Measurements from ENCODE around the gene OXSR1.
A peak's percentile ranks its signal among the peaks of the same experiment; 100 is the strongest.

Gene OXSR1

DNA sequence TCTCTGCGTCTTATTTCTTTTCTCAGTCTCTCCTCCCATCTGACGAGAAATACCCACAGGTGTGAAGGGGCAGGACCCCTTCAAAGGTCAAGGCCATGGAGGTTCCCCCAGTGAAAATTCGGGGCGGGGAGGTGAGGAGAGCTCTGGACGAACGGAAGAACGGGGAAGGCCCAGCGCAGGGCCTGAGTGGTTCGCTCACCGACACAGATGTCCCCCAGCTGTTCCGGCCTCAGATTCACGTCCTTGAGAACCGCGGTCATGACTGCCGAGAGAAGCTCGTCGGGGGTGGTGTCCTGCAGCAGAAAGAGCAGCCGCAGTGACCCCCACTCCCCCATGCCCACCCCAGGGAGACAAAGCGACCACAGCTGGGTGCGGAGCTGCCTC is 29.0 kb upstream of the OXSR1 start:
- DNase-seq (ENCODE audit: low read depth), result peak; percentile 40
- H3K4me3 ChIP-seq (replicated peaks; ENCODE audit: low read depth, low read length), result peak overlapping the region; percentile 83
- TF ChIP-seq, protein P1, sequence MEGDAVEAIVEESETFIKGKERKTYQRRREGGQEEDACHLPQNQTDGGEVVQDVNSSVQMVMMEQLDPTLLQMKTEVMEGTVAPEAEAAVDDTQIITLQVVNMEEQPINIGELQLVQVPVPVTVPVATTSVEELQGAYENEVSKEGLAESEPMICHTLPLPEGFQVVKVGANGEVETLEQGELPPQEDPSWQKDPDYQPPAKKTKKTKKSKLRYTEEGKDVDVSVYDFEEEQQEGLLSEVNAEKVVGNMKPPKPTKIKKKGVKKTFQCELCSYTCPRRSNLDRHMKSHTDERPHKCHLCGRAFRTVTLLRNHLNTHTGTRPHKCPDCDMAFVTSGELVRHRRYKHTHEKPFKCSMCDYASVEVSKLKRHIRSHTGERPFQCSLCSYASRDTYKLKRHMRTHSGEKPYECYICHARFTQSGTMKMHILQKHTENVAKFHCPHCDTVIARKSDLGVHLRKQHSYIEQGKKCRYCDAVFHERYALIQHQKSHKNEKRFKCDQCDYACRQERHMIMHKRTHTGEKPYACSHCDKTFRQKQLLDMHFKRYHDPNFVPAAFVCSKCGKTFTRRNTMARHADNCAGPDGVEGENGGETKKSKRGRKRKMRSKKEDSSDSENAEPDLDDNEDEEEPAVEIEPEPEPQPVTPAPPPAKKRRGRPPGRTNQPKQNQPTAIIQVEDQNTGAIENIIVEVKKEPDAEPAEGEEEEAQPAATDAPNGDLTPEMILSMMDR (IDR thresholded peaks at IDR 0.05; ENCODE audit: low read length, missing control alignments), result no peak

DNA sequence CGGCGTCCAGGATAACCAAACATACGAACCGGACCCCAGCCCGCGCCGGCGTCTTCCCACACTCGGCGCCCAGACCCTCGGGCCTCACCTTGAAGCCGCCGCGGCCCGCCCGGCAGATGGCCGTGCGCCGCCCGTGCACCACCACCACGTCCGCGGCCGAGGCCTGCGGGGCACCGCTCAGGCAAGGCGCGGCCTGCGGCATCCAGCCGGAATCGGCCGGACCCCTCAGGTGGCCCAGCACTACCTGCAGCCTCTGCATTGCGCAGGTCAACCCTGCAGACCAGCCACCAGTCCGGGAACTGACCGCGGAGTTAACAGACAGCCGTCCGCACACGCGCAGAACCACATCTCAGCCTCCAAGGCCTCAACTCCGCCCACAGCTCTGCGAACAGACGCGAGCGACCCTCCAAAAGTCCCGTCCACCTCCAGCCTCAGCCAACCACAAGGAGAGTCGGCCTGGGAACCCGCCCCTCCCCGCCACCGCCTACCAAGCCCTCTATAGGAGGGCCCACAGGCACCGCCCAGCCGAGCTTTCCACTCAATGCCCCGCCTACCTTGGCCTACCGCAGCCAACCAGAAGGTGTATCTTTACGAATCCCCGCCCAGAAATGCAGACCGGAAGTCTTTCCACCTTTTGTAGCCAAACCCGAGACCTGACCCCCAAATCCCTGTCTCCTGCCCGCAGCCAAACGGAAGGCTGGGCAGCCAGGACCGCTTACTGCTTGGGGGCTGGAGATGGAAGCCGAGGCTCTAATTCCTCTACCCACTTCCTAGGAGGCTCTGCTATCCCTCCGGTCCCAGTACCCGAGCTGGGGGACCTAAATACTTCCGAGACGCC is 28.3 kb upstream of the OXSR1 start, which contains the start of gene ACAA1:
TSS of gene ACAA1 (minus strand) at position 351 of the 838 bp plus-strand sequence. CDS start at position 259, 92 bp downstream.
- DNase-seq (ENCODE audit: low read depth), result peak; percentile 99
- TF ChIP-seq, protein P1 (IDR thresholded peaks at IDR 0.05; ENCODE audit: low read length, missing control alignments), result no peak
- peak within 1 kb of the TSS; percentile 83 for H3K4me3 ChIP-seq (replicated peaks; ENCODE audit: low read depth, low read length)

DNA sequence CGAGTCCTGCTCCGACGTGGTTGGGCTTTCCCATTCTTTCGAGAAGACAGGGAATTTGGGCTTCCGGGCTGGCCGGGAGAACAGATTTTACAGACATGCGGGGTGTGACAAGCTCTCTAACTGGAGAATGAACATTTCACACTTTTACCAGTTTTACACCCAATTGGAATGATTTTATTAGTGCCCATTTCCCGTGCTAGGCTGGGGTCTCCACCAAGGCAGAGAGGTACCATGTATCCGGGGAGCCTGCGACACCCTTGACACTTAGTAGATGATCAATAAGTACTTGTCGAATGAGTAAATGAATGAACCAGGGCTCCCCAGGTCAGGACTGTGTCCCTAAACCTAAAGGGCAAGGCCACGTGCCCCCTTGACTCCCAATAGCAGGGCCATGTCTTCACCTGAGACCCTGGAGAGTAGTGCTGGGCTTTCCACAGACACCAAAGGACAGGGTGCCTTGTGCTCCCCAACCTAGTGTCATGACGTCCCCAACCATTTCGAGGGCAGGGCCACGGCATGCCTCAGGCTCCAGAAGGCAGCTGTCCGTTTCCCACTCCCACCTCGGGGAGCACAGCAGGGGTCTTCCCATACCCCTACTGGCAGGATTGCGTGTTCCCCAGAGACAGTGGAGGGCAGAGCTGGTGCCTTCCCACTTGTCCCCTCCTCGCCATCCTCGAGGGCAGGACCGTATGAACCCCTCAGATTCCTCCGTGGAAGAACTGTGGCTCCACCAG is 27.6 kb upstream of the OXSR1 start:
- peak overlapping the region; percentile 83 for H3K4me3 ChIP-seq (replicated peaks; ENCODE audit: low read depth, low read length)
- TF ChIP-seq, protein P1 (IDR thresholded peaks at IDR 0.05; ENCODE audit: low read length, missing control alignments), result no peak
- DNase-seq (ENCODE audit: low read depth), result no peak

DNA sequence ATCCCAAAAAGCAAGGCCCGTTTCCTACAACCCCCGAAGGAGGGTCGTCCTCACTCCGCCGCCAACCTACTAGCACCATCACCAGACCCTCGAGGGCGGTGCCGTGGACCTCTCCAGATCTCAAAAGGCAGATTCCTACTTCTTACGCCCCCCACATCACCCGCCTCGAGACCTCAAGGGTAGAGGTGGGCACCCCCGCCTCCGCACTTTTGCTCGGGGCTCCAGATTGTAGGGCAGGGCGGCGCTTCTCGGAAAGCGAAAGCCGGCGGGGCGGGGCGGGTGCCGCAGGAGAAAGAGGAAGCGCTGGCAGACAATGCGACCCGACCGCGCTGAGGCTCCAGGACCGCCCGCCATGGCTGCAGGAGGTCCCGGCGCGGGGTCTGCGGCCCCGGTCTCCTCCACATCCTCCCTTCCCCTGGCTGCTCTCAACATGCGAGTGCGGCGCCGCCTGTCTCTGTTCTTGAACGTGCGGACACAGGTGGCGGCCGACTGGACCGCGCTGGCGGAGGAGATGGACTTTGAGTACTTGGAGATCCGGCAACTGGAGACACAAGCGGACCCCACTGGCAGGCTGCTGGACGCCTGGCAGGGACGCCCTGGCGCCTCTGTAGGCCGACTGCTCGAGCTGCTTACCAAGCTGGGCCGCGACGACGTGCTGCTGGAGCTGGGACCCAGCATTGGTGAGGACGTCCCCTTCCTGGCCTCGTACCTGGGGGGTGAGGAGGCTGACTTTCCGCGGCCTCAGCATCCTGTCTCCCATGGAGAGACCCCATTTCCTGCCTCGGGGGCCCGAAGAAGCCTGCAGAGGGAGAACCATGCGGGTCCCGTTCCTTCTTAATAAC is 26.8 kb upstream of the OXSR1 start, which contains the start of gene MYD88:
TSS of gene MYD88 (plus strand) at position 313 of the 842 bp plus-strand sequence. CDS start at position 353, 40 bp downstream.
- peak; percentile 56 for DNase-seq (ENCODE audit: low read depth)
- TF ChIP-seq, protein P1 (IDR thresholded peaks at IDR 0.05; ENCODE audit: low read length, missing control alignments), result no peak

DNA sequence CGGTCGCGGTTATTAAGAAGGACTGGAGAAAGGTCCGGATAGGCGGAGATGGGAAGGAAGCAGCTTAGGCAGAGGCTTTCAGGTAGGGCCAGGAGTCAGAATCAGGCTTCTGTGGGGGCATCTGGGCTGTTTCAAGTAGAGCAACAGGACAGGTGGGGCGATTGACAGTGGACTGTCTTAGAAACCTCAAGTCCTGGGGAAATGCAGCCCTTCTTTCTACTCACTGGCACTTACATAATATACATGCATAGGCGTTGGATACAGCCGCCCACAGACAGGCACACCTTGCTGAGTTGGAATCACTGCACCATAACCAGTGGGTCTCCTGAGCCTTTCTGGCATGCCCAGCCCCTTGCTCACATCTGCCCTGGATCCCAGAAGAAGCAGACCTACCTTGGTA is 26.1 kb upstream of the OXSR1 start:
- no peak for DNase-seq (ENCODE audit: low read depth)
- TF ChIP-seq, protein P1 (IDR thresholded peaks at IDR 0.05; ENCODE audit: low read length, missing control alignments), result no peak
- peak overlapping the region; percentile 83 for H3K4me3 ChIP-seq (replicated peaks; ENCODE audit: low read depth, low read length)

More for the DNA sequence above, 26.8 kb upstream of the OXSR1 start, which contains the start of gene MYD88:
- H3K4me3 ChIP-seq (replicated peaks; ENCODE audit: low read depth, low read length), result peak within 1 kb of the TSS; percentile 83

DNA sequence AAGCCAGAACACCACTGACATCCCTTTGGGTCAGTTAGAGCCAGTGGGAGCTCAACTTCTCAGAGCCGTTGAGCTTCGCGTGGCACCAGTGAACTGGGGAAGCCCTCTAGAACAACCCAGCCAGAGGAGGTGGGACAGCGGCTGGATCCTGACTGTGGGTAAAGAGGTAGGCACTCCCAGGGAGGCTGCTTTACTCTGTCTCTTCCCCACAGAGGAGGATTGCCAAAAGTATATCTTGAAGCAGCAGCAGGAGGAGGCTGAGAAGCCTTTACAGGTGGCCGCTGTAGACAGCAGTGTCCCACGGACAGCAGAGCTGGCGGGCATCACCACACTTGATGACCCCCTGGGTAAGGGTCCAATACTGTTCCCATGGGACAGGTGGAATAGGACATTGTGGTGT is 25.7 kb upstream of the OXSR1 start:
- TF ChIP-seq, protein P1 (IDR thresholded peaks at IDR 0.05; ENCODE audit: low read length, missing control alignments), result no peak
- peak overlapping the region; percentile 83 for H3K4me3 ChIP-seq (replicated peaks; ENCODE audit: low read depth, low read length)
- DNase-seq (ENCODE audit: low read depth), result no peak
